GM18861 (cell line): Measurements from ENCODE around the gene HECA.
"Not testable (repeated sequence)": the region's sequence is repeated elsewhere in the genome, so short reads cannot be mapped to it uniquely, and the experiment has no call there.

Experiments used
- ATAC-seq: cut with Tn5 transposase; IDR thresholded peaks from one replicate; pipeline ENCODE4 v1.9.1; 2021; ENCODE audit not compliant: unreplicated experiment

HECA gene

GRCh38 chr6:139201378-139201777 lies 66.5 kb downstream of the HECA start:
- ATAC-seq = no peak

- ATAC-seq = no peak
These were observed 70.1 kb downstream of the HECA start for GRCh38 chr6:139204978-139205377.

GRCh38 chr6:139205843-139206242 lies 71.0 kb downstream of the HECA start:
- no peak for ATAC-seq

DNA sequence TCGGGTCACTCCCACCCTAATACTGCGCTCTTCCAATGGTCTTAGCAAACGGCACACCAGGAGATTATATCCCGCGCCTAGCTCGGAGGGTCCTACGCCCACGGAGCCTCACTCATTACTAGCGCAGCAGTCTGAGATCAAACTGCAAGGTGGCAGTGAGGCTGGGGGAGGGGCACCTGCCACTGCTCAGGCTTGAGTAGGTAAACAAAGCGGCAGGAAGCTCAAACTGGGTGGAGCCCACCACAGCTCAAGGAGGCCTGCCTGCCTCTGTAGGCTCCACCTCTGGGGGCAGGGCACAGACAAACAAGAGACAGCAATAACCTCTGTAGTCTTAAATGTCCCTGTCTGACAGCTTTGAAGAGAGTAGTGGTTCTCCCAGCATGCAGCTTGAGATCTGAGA lies 75.9 kb downstream of the HECA start:
- ATAC-seq = not testable (repeated sequence)

- ATAC-seq = not testable (repeated sequence)
These were observed 77.6 kb downstream of the HECA start for GRCh38 chr6:139212460-139212859.

GRCh38 chr6:139219271-139219729 lies 84.4 kb downstream of the HECA start:
- ATAC-seq = peak; percentile 100

DNA sequence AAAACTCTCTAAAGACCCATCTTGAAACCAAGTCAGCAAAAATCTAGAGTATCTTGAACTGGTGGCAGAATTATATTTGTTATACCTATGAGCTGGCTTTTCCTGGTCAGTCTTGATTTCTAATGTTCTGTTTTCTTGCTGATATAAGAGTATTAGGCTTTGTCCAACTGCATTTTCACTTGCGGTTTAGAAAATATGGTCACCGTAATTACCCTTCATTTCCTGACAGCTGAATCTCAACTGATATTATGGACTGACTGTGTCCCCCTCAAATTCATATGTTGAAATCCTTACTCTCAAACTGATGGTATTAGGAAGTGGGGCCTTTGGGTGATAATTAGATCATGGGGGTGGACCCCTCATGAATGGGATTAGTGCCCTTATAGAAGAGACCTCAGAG lies 84.9 kb downstream of the HECA start:
- no peak for ATAC-seq

GRCh38 chr6:139228387-139228786 lies 93.5 kb downstream of the HECA start:
- ATAC-seq = not testable (repeated sequence)
